Activated CD4-positive, CD25-positive, alpha-beta regulatory T cell (primary cell): ENCODE measurements around the gene NUP214.
"Not testable (repeated sequence)": the region's sequence is repeated elsewhere in the genome, so short reads cannot be mapped to it uniquely, and the experiment has no call there.

Experiments used
- DNase-seq, 4 experiments: peaks; one replicate each; lab custom pipeline; 2025; lab: John Stamatoyannopoulos, UW

Gene NUP214

DNA sequence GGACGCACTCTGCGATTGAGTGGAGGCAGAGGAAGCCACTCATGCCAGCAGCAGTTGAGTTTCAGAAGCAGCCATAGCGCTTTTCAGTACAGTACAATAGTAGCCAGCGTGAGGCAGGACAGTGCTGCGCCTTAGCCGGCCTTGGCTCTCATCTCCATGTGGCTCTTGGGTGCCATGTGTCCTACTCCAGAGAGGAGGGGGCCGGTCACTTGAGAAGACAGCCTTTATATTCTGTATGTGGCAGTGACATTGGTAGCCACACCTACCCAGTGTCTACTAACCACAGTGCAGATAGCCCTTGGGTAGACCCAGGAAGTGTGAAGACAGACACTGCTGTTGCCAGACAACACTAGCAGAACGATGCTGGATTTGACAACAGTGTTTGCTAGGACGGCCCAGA lies 108.6 kb downstream of the NUP214 start:
- DNase-seq: no peak

DNA sequence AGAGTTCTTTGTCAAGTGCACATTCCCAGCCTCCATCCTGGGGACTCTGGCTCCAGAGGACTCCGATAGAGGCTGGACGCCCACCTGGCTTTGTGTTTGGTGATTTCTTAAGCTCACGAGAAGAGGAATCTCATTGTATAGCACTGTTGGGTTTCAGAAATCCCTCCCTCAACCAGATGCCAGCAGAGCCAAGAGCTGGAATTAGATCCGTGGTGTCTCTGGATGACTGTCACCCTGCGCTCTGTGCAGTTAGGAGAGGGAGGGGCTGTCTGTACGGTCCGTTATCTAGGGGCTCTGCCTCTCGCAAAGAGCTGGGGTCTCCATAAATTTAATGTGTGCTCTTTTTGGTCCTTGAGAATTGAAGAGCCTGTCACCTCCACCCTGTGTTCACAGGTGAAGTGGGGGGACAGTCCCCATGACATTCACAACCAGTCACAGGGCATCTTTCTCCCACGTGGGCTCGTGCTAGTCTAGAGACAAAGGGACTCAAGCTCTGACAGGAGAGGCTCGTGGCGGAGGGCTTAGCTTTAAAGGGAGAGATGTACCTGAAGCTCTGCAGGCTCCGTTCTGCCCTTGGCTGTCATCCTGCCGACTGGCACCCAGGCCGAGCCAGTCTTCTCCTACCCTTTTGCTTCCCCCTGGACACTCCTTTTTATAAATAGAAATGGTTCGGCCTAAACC lies 109.6 kb downstream of the NUP214 start:
- DNase-seq: no peak

DNA sequence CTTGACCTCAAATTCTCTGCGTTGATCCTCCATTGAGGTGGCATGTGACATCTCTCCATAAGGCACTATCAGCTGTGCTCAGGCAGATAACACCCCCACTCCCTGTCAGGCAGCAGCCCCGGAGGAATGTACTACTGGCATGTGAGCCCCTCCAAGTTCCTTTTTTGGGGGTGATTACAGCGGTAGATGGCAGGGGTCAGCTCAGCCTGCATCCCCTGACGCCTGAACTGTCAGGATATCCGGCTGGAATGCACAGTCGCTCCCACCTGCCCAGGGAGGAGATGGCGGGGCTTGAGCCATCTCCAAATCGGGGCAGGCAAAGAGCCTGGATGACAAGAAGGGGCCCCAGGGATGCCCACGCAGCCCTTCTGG lies 110.1 kb downstream of the NUP214 start:
- no peak for DNase-seq

DNA sequence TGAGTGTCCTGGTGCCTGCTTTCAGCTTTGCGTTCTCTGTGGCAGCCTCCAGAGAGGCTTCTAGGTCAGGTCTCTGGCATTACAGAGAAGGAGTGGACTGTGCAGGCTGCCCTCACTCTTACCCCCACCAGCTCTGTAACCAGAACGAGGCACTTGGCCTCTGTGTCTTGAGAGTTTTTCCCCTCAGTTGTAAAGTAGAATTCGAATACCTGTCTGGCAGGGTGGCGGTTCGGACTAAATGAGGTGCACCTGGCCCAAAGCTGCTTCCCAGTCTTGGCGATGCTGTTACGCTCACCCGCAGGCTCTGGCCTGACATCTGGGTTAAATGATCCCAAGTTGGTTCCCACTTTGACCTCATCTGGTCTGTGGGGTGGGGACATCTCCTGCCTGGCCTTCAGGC lies 110.8 kb downstream of the NUP214 start:
- DNase-seq: no peak

DNA sequence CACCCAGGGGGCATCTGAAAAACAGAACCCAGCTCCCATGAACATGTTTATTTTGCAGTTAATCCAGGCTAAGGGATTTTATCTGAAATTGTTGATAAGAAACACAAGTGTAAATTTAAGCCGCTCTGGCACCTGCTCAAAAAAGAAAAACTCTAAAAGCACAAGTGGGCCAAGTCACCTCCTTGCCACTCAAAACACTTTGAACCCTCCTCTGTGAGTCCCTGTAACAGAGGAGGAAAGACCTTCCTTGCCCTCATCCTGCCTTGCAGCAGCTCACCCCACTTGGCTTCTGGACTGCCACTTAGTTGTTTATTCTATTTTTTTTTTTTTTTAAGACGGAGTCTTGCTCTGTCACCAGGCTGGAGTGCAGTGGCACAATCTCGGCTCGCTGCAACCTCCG lies 111.4 kb downstream of the NUP214 start:
- DNase-seq: no peak

DNA sequence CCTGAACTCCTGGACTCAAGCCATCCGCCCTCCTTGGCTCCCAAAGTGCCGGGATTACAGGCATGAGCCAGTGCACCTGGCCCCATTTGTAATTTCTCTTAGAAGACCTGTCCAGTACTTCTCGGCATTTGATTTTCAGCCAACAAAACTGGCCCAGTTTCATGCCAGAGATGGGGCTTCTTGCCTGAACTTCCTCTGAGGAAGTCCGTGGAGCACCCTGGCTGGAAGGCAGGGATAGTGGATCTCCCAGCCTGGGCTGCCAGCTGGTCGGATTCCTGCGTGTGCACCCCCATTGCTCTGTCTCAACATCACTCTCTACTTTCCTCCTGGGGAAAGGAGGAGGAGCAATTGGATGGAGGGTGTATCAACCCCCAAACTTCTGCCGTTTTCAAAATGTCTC lies 111.9 kb downstream of the NUP214 start:
- DNase-seq: no peak

DNA sequence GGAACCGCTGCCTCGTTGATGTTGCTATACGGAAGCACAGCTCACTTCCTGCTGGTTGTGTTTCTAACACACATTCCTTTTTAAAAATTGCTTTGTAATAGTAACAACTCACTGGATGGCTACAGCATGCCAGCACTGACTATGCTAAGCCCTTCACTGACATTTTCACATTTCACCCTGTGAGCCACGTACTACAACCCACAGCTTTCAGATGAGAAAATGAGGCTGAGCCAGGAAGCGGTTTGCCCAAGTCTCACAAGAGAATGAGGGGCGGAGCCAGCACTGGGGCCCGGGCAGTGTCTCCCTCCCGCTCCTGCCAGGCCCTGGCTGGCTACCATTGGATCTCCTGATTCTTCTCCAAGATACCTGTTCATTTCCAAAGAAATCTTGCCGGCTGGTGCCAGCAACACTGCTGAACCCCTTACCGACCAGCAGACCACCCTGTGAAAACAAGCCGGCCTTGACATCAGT lies 112.6 kb downstream of the NUP214 start:
- peak; percentile 67 to 79 (median 68) for DNase-seq

DNA sequence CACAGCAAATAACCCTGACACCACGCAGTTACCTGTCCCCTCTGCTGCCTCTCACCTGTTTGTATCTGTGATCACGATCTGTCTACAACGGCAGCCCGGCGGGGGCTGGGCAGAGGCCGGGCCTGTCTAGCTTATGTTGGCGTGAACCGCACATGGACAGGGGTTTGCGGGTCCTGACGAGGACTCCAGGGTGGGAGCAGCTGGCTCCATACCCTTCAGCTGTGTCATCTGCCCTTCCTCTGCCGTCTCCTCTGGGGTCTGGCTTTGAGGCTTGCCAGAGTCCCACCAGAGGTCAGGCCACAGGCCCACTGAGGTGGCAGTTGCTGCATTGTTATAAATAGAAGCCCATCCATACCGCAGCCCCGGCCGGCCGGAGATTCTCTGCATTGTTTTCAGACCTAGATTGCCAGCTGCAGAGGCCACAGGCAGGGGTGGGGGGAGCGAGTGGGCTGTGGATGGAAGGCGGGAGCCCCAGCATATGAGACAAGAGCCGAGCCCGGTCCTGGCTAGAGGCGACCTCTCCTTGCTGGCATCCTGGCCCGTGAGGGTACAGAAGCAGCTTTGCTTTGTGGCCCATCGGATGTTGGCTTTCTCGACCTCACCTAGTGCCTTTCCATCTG lies 113.1 kb downstream of the NUP214 start:
- DNase-seq: no peak

DNA sequence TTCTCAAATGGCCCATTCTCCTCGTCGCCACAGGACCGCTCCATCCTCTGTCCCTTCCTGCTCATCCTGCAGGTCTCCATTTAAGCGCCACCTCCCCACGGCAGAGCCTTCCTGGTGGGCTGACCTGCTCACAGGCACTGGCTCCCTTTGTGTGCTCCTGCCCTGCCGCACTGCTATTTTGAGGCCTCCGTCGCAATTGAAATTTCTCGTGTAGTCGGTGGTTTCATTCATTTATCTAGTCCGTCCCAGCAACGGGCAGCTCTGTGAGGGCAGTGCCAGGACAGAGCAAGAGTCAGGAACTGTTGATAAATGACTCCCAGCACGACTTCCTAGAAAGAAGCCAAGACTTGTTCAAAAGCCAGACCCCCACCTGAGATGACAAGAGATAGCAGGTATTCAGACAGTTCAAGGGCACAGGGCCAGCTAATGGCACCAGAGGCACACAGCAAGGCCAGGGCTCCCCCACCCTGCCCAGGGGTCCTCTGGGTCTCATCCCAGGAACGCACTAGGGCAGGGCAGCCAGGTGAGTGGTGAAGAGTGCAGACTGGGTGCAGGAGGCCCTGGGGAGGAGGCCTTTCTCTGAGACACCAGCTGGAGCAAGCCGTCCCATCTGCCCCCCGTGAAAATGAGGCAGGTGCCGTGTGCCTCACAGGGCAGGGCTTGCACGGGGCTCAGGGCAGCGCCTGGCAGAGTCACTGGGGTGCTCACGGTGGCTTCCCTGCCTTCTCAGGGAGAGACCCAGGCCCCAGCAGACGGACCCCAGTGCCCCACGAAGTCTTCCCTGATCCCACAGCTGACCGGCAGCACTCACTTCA lies 114.0 kb downstream of the NUP214 start:
- DNase-seq: no peak

DNA sequence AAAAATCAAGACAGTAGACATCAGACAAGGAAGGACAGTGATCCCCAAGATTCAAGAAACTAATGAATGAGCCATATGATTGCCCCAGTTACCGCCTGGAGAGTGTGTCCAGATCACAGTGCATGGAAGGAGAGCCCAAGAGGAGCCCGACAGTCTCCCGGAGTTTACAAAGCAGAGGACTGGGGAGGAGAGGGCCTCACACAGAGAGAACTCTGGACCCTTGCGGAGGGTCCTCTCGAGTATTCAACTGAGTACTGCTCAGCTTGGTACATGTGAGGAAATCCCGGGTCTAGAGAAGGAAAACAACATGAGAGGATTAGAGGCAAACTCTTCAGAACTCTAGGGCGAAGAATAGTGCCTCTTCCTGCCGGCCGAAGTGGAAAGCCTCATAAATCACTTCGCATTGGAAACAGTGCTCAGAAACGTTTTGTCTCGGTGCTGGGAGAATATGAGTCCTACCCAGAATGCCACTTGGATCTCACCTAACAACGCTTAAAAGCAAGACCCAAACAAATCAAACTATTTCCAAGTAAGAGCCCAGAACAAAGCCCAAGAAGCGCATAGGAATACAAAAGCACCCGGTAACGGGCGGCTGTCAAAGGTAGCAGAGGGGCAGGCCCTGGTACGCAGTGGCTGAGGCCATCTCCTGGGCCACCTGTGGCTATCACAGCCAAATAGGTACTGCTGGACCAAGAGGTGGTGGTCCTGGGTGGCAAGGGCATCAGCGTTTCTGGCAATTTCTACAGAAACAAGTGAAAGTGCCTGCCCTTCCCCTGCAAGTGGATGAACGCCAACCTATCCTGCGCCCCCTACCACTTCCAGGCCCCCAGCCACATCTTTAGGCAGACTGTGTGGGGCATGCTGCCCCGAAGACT lies 114.9 kb downstream of the NUP214 start:
- no peak for DNase-seq

DNA sequence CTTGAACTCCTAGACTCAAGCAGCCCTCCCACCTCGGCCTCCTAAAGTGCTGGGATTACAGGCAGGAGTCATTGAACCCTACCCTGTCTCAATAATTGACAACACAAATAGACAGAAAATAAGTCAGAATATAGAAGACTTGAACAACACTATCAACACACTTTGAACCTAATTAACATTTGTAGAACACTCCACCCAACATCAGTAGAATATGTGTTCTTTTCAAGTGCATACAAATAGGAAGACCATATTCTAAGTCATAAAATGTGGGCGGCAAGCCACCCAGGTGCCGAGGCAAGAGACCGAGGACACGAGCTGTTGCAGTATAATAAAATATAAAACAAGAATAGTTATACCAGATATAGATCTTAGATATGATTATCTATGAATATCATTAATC lies 118.9 kb downstream of the NUP214 start:
- not testable (repeated sequence) for DNase-seq

DNA sequence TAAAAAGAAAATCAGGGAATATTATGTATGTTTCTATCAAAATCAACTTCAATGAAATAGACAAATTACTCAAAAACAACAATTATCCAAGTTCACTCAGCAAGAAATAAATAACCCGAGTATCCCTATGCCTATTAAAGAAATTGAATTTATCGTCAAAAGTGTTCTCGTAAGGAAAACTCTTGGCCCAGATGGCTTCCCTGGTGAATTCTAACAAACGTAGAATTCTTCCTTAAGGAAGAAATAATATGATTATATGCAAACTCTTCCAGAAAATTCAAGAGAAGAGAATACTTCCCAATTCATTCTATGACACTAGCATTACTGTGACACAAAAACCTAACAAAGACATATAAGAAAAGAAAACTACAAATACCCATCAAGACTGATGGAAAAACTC lies 121.2 kb downstream of the NUP214 start:
- no peak for DNase-seq

DNA sequence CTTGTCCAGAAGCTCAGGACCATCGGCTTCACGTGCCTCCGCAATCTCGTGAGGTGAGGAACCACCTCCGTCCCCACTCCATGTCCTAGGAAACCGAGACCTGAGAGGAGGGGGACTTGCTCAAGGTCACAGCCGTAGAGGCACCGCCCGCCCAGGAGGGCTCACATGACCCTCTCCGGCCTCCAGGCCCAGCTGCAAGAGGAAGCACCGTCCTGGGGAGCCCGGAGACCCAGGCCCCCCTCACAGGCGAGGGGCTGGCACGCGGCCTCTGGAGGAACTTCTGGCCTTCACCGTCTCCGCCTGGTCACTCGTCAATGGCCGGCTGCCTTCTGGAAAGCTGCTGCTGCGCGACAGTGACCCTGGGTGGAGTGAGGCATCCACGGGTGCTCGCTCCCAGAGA lies 126.7 kb downstream of the NUP214 start:
- no peak for DNase-seq

DNA sequence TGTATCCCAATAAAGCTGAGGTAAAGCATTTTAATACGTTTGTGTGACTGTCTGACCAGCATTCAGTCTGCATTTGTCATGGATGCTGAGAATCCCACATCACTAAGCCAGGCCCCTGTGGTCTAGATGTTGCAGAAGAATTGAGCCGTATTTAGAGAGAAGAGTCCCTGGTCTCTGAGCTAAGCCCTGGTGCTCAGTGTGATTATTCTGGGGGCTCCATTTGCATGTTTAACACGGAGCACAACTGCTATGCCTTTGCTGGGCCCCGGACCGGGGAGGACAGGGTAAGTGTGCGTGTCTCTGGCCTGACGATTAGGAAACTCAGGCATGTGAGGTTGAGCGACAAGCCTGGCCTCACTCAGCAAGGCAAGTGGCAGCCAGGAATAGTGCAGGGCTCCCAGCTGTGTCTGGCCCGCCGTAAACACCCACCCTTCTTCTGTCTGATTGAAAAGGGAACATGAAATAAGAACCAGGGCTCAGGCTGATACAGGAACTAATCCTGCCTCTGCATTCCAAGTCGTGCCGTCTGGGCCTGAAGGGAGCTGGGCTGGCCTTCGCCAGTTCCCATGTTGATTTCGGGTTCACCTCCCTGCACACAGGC lies 128.6 kb downstream of the NUP214 start:
- no peak for DNase-seq

DNA sequence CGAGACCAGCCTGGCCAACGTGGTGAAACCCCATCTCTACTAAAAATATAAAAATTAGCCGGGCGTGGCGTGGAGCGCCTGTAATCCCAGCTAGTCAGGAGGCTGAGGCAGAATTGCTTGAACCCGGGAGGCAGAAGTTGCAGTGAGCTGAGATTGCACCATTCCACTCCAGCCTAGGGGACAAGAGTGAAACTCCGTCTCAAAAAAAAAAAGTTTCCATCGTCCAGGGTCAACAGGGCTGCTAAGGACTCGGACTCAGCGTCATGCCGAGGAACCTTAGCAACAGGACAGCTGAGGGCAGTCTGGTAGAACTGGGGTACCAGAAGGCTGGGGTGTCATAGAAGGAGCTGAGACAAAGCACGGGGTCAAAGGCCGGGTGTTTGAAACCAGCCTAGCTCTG lies 129.2 kb downstream of the NUP214 start:
- DNase-seq: no peak

DNA sequence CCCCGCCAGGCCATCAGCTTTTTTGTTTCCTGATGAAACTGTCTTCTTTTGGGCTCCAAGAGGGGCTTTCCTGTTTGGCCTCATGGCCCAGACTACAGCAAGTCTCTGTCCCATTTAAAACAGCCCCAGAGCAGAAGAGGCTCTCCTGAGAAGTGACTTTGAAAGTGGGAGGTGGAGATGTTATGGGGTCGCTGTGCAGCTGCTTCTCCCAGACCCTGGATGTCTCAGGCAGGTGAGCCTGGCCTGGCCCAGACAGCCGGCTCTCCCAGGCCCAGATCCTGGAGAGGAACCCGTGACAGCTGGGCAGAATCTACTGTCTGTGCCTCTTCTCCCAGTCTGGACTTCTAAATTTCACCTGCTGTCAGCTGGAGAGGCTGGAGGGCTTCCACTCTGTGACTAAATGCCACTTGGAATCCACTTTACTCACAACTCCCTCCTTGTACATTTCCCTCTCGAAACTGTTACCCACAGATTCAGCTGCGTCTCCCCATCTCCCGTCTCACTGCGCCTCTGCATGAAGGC lies 130.4 kb downstream of the NUP214 start:
- no peak for DNase-seq

DNA sequence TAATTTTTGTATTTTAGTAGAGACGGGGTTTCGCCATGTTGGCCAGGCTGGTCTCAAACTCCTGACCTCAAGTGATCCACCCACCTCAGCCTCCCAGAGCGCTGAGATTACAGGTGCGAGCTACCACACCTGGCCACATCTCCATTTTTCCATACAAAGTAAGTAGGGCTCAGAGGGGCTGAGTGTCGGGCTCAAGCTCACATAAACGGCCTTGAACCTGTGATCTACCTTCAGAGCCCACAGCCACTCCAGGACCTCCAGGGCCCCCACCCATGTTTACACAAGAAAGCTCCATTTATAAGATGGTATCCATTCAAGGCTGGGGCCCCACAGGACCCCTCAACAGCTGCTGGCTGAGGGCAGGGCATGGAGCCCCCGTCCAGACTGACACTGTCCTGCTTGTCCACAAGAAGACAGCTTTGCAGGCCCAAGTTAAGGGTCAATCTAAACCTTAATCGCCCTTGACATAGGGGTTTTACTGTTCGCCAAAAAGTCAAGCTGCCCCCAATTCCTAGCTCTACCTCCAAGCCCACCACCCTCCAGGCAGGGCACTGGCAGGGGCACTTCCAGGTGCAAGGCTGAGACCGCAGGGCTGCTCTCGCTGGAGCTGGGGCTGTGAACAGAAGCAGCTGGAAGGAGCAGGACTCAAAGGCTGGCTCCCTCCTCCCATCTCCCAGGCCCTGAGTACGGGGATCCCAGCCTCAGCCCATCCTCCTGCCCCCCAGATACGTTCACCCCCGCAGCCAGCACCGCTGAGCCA lies 132.1 kb downstream of the NUP214 start:
- no peak for DNase-seq

DNA sequence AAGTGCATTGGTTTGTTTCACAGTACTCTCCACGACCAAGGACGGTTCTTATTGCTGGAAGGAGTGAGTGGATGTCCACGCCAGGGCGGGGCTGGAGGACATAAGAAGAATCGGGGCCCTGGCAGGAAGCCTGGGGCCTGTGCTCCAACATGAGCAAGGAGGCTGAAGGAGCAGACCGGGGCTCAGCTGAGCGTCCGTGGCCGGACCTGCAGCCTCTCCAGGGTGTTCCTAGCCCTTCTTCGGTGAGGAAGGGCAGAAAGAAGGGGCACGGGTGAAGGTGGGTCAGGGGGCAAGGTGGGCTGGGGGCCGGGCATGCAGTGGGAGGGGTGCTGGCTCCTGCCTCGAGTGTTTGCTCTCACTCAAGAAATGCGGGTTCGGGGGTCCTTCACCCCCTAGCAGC lies 132.8 kb downstream of the NUP214 start:
- no peak for DNase-seq

DNA sequence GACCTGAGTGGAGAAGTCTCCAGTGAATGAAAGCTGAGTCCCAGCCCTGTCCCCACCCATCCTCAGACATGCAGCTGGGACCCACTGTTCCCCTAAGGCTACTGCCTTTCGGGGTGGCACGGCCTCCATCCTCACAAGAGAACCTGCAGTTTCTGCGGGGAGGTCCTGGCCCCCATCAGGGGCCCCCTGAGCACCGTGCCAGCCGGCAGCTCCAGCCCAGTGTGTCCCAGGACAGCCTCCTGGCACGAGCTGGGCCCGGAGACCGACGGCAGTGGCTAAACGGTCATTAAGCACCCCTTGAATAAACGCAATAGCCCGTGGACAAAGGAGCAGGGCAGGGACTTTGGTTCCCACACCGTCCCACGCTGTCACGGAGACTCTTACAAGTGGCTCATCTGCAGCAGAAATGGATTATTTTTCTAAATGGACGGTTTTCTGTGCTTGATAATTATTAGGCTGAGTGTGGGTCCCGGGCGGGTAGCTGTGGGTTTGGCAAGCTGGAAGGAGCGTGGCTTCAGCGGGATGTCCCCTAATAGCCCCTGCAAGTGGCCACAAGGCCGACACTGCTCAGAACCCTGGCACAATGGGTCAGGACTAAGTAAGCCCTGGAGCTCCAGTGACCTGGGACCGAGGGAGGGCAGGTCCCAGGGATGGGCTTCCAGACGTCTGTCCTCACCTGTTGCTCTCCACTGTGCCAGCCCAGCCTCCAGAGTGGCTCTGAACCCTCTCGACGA lies 133.5 kb downstream of the NUP214 start:
- no peak for DNase-seq

DNA sequence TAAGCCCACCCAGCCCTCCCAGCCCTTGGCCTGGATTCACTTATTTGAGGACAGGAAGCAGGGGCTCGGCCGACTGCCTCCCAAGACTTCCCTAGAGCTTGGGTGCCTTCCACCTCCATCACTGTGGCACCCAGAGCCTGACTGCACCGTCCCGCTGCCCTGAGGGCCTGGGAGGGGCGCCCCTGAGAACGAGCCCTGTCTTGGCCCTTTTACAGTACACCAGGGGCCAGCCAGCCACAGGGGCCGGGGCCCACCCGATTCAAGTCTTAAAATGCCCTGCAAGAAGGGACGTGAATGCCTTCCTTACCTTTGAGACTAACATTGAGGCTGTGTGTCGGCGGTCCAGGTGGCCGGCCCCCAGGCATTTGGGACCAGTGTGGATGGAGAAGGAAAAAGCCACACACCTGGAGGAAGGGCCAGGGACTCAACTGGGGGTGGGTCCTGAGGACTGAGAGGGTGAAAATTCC lies 134.1 kb downstream of the NUP214 start:
- DNase-seq: no peak
